Esophagus muscularis mucosa (tissue), 3 donors: ENCODE results near the gene TBC1D22A.

Experiments
- EP300 ChIP-seq: sonication (generic); formaldehyde crosslinking; IDR thresholded peaks from one replicate; pipeline ENCODE4 v1.6.1; 2017; ENCODE audit warnings: antibody characterized with exemption
- POLR2AphosphoS5 ChIP-seq, 2 donors: sonication (generic); formaldehyde crosslinking; IDR thresholded peaks; one replicate each; pipeline ENCODE4 v1.6.1; 2017; ENCODE audit warnings: antibody characterized with exemption in 2 of 2

DNA sequence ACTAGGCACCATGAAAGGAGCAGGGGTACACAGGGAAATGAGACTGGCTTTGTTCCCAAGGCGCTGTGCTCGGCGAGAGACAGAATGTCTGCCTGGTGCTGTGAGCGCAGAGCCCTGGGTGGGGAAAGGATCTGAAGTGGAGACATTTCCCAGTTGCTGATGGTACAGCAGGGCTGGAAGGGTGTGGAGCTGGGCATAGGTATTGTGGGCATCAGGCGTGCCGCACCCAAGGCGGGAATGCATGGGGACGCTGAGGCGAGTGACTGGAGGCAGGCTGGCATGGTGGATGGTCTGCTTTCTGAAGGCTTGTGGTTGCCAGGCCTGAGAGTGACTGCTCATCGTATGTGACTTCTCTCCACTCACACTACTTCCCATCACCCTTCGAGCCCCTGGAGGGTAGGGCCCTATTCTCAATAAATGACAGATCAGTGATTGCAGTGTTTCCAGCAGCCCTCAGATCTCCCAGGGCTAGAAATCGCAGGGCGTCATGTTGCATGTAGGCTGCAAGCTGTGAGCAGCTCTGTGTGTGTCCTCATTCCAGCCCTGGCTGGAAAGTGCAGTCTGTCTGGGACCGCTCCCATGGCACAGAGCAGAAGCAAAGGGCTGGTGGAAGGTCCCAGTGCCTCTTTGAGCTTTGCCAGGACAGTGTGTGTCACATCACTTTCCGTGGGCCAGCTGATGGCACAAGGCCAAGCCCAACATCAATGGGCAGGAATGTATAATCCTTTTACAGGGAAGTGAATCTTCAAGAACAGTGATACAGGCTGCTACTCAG, 67.7 kb downstream of the TBC1D22A start:
- TF ChIP-seq POLR2AphosphoS5 (IDR thresholded peaks at IDR 0.05) (no peak), EP300 (no peak)
